Aorta (tissue), 5 donors: ENCODE measurements around the gene MAP3K5. TPM values are rescaled to one million over a fixed set of nuclear protein-coding genes. Genes with fewer than 3 reads are reported as not detected.

Experiments used
- ATAC-seq: fragments of 200-7000 bp; cut with Tn5 transposase; one replicate; pipeline ENCODE4 v1.9.1; 2022; ENCODE audit warnings: moderate library complexity; ENCODE audit not compliant: low FRiP score
- DNase-seq, 2 donors: peaks; one replicate each; pipeline ENCODE4 v3.0.0-alpha.2; 2020
- H3K27ac ChIP-seq, 2 donors: one replicate each; pipeline ENCODE4 v1.5.1; 2013; ENCODE audit warnings: low read length in 2 of 2, mild to moderate bottlenecking in 2 of 2, moderate library complexity in 2 of 2, control low read depth in 1 of 2, inconsistent platforms in 1 of 2, low read depth in 1 of 2
- H3K27me3 ChIP-seq, 2 donors: one replicate each; pipeline ENCODE4 v1.6.1; 2013; ENCODE audit warnings: control low read depth in 1 of 2, low read length in 1 of 2, mild to moderate bottlenecking in 1 of 2, moderate library complexity in 1 of 2; ENCODE audit not compliant: insufficient read depth in 2 of 2, control insufficient read depth in 1 of 2
- H3K36me3 ChIP-seq, 2 donors: one replicate each; pipeline ENCODE4 v1.6.1; 2013; ENCODE audit warnings: control low read depth in 1 of 2, low read length in 1 of 2, mild to moderate bottlenecking in 1 of 2; ENCODE audit not compliant: insufficient read depth in 2 of 2, control insufficient read depth in 1 of 2
- H3K4me1 ChIP-seq, 2 donors: one replicate each; pipeline ENCODE4 v1.6.1; 2013; ENCODE audit warnings: low read length in 2 of 2, control low read depth in 1 of 2, mild to moderate bottlenecking in 1 of 2, moderate library complexity in 1 of 2; ENCODE audit not compliant: insufficient read depth in 2 of 2, control insufficient read depth in 1 of 2
- H3K4me3 ChIP-seq, 2 donors: one replicate each; pipeline ENCODE4 v1.5.1; 2013; ENCODE audit warnings: low read length in 2 of 2, control low read depth in 1 of 2, mild to moderate bottlenecking in 1 of 2
- H3K9me3 ChIP-seq: one replicate; pipeline ENCODE4 v1.6.1; 2013; ENCODE audit warnings: mild to moderate bottlenecking, low read length; ENCODE audit not compliant: control insufficient read depth
- WGBS, 2 donors: extraction: QIAGEN DNeasy Blood & Tissue Kit; methylation state at CpG; one replicate each; pipeline ENCODE4 v1.1.7; 2013; 5-methylcytosine and 5-hydroxymethylcytosine counted together
- intact Hi-C, 2 donors: fragments of 100-400 bp; cut with DNase I; formaldehyde crosslinking; loops; one replicate each; pipeline versions ENCODE4 v1.14.2 to v1.15.0; 2022
- polyA plus RNA-seq, 2 donors: library from polyadenylated mRNA; stranded (reverse); fragments of 200-250 nt; gene quantifications; one replicate each; pipeline ENCODE4 v1.2.3, GENCODE V29; 2013
- total RNA-seq, 2 donors: library from RNA; stranded (reverse); fragmentation: NEBNext Ultra II Directional; extraction: Animal tissue kit (Norgen Biotek cat#: 25700); gene quantifications; one replicate each; pipeline ENCODE4 v1.2.1, GENCODE V29; 2021
- donor health status: healthy with polysubstance abuse.
- donor health status: Bipolar disorder and iron deficiency.
- donor health status: DM: no; HTN: no; CAD: no.
- donor health status: DM: no; HTN: no; CAD: no.
- donor health status: DM: yes; HTN: yes; CAD: no.

Gene MAP3K5
- total and polyA plus RNA-seq, 4 donors: 16.2 to 48.4 (median 35.7) TPM

DNA sequence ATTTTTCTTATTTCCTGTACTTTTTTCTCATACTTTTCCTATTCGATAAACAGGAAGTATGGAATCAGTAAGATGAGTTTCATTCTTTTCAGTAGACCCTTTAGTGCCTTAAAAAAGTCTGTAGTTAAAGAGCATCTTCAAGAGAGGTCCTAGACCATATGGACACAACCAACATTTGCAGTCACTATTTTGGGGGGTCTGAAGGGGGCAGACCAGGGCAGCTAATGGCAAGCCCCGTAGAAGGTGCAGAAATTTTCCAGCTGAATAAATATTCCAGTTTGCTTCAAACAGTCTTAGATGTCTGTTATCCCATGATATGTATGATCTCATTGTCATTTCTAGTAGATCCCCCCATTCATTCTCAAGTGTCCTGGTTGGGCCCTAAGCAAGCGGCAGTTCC is 52.8 kb downstream of the MAP3K5 start:
- ATAC-seq (no peak), DNase-seq (no peak)
- Histone ChIP-seq H3K27ac (peak overlapping the region; percentile 66 to 77), H3K4me1 (peaks cover 2 to 13% of the 10 kb centered on the region in 2 donors), H3K36me3 (no peaks in the 10 kb centered on the region), H3K9me3 (no peaks in the 10 kb centered on the region), H3K27me3 (no peaks in the 10 kb centered on the region), H3K4me3 (no peak overlapping the region)
- 66 to 77% methylated on average over 3 of the region's 3 CpGs for WGBS, 2 donors
- intact Hi-C loops: loop anchor here in 1 of 2 donors (5.0 kb wide), 1 partner anchor 57 kb away; no protein-coding TSS in a partner anchor

DNA sequence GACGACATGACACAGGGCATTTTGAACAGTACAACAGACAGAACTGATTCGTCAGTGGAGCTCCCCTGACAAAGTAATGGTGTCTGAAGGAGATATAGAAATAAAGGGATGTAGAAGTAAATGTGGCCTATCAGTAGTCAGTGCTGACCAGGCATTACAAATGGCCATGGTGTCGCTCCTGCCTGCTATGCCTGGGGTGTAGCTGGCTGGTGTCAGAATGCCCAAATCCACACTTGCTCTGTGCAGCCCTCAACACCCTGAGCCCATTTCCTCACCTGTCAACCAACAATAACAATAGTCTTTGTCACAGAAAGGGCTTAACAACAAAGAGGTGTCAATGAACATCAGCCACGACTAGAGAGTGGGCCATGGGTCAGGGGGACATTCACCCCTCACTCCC is 53.2 kb downstream of the MAP3K5 start:
- no peaks in the 10 kb centered on the region for H3K9me3 ChIP-seq
- ATAC-seq (no peak), DNase-seq (no peak)
- intact Hi-C loops: loop anchor here in 1 of 2 donors (5.0 kb wide), 1 partner anchor 57 kb away; no protein-coding TSS in a partner anchor
- H3K4me1 ChIP-seq: peaks cover 2 to 13% of the 10 kb centered on the region in 2 donors
- H3K36me3 ChIP-seq: no peaks in the 10 kb centered on the region
- H3K4me3 ChIP-seq: no peak overlapping the region
- no peaks in the 10 kb centered on the region for H3K27me3 ChIP-seq
- WGBS, 2 donors: 93 to 95% methylated on average over 4 of the region's 4 CpGs
- H3K27ac ChIP-seq: peak overlapping the region; percentile 77 to 99

DNA sequence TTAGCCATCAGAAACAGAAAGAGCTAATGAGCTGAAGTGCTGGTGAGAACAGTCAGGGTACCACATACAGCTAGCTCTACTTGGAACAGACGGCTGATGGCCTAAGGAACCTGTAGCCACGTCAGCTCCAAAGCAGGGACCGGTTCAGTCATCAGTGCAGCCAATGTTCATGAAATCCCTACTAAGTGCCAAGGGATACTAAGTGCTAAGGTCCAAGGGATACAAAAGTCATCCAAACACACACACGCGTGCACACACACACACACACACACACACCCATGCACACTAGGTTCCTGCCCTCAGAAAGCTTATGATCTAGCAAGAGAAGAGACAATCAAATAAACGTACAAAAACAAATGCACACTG is 53.6 kb downstream of the MAP3K5 start:
- 72 to 73% methylated on average over 6 of the region's 6 CpGs for WGBS, 2 donors
- Histone ChIP-seq H3K27ac (peak overlapping the region; percentile 80 to 99), H3K36me3 (no peaks in the 10 kb centered on the region), H3K27me3 (no peaks in the 10 kb centered on the region), H3K4me3 (no peak overlapping the region), H3K9me3 (no peaks in the 10 kb centered on the region), H3K4me1 (peaks cover 2 to 13% of the 10 kb centered on the region in 2 donors)
- DNase-seq (no peak), ATAC-seq (no peak)
- intact Hi-C loops: loop anchor here in 1 of 2 donors (5.0 kb wide), 1 partner anchor 56 kb away; no protein-coding TSS in a partner anchor

DNA sequence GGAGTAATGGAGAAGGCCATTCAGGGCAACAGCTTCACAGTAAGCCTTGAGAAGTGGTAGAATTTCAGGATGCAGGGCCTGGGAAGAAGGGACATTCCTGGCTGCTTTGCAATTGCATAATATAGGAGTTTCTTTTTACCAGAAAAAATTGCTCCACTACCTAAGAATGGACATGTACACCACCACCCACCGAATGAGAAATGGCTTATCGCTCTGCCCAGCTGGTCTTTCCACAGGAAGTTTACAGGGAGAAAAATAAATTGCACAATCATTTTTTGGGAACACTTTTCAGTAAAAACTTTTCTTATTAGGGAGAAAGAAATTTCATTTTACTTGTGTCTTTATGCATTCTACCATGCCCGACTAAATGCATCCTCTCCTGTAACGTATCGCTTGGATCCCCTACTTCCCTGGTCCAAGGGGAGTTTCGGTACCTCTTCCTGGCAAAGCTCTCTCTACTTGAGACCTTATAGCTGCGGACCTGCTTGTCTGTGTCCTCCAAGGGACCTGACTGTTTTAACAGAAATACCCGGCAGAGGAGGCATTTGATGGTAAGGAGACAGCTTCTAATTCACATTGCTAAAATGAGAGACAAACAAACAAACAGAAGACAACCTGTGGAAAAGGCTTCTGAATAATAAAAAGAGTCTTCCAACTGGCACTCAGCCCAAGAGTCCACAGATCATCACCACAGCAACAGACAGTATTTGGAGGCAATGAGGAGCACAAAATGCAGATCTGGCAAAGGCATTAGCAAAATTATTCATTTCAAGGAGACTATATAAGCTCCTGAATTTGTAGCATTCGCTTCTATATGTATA is 54.2 kb downstream of the MAP3K5 start:
- peak; percentile 80 for ATAC-seq
- peaks cover 2 to 13% of the 10 kb centered on the region in 2 donors for H3K4me1 ChIP-seq
- 31 to 38% methylated on average over 9 of the region's 9 CpGs for WGBS, 2 donors
- no peaks in the 10 kb centered on the region for H3K27me3 ChIP-seq
- no peaks in the 10 kb centered on the region for H3K36me3 ChIP-seq
- peak overlapping the region; percentile 80 to 99 for H3K27ac ChIP-seq
- no peaks in the 10 kb centered on the region for H3K9me3 ChIP-seq
- intact Hi-C loops: loop anchor here in 1 of 2 donors (5.0 kb wide), 1 partner anchor 56 kb away; no protein-coding TSS in a partner anchor
- DNase-seq: peak in 1 of 2 donors; percentile 55
- no peak overlapping the region for H3K4me3 ChIP-seq

DNA sequence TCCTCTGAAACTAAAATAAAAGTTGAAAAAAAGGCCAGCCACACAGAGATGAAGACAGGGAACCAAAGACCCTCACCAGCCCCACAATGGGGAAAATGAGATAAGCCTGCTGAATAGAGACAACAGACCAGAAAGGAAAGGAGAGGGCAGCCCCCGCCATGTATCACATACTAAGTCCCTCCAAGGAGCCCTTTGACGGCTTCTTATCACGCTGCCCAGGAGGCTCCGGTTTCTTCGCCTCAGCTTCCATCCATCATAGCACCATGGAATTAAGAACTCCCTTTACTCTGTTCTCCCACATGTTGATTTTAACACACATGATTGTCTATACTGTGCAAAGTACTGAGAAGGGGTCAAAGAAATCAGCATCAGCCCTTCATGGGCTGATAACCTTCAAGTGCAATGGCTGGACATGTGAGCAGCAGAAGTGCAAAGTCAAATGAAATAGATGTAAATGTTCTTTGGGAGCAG is 54.9 kb downstream of the MAP3K5 start:
- Histone ChIP-seq H3K9me3 (no peaks in the 10 kb centered on the region), H3K36me3 (no peaks in the 10 kb centered on the region), H3K4me1 (peaks cover 2 to 13% of the 10 kb centered on the region in 2 donors), H3K4me3 (no peak overlapping the region), H3K27ac (peak overlapping the region; percentile 70), H3K27me3 (no peaks in the 10 kb centered on the region)
- intact Hi-C loops: loop anchor here in 1 of 2 donors (5.0 kb wide), 1 partner anchor 55 kb away; no protein-coding TSS in a partner anchor
- ATAC-seq (no peak), DNase-seq (no peak)
- WGBS, 2 donors: 93 to 97% methylated on average over 5 of the region's 5 CpGs

DNA sequence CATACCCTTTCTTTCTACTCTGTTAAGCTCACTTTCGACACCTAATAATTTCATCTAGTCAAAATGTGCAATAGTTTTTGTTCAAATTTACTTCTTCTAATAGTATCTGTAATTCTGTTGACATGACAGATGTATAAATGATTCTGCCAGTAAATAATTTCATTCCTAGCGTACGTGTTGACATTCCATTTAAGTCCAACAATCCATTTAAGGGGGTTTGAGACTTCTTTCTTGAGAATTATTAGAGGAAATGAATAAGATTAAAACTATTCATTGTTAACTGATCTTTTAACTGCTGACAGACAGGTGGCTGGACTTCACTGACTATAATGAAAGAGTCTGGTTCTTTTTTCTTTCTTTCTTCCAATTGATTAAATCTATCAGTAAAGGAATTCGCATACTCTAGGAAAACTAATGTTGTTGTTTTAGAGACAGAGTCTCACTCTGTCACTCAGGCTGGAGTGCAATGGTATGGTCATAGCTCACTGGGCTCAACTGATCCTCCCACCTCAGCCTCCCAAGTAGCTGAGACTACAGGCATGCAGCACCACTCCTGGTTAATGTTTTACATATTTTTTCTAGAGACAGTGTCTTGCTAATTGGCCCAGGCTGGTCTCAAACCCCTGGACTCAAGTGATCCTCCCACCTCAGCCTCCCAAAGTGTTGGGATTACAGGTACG is 55.9 kb downstream of the MAP3K5 start:
- Histone ChIP-seq H3K27me3 (no peaks in the 10 kb centered on the region), H3K4me1 (peaks cover 4 to 13% of the 10 kb centered on the region in 2 donors), H3K36me3 (no peaks in the 10 kb centered on the region), H3K9me3 (no peaks in the 10 kb centered on the region), H3K4me3 (no peak overlapping the region), H3K27ac (peak overlapping the region in 1 of 2 donors; percentile 84)
- ATAC-seq (no peak), DNase-seq (no peak)
- 61 to 69% methylated on average over 5 of the region's 5 CpGs for WGBS, 2 donors
- intact Hi-C loops: loop anchor here in 1 of 2 donors (5.0 kb wide), 1 partner anchor 54 kb away; no protein-coding TSS in a partner anchor

DNA sequence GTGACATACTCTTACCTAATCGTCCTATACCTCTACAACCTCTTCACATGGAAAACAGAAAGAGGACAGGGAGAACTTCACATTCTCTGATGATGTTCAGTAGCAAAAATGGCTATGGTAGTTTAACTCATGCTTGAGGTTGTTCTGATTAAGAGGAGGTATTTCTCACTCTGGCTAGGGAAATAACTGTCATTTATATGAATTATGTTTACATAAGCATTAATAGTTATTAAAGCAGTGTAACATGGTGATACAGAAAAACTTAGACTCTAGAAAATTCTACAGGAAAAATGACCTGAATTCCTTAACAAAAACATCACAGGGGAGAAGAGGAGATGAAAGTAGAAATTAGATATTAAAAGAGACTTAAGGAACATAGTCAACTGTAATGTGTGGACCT is 57.3 kb downstream of the MAP3K5 start:
- no peak for DNase-seq
- Histone ChIP-seq H3K36me3 (no peaks in the 10 kb centered on the region), H3K27ac (peak overlapping the region in 1 of 2 donors; percentile 70), H3K4me1 (peaks cover 4 to 13% of the 10 kb centered on the region in 2 donors), H3K9me3 (no peaks in the 10 kb centered on the region), H3K4me3 (no peak overlapping the region), H3K27me3 (no peaks in the 10 kb centered on the region)
- intact Hi-C loops: loop anchor here in 1 of 2 donors (5.0 kb wide), 1 partner anchor 53 kb away; no protein-coding TSS in a partner anchor
- 74 to 81% methylated on average over 1 of the region's 1 CpG for WGBS, 2 donors
- ATAC-seq: no peak

DNA sequence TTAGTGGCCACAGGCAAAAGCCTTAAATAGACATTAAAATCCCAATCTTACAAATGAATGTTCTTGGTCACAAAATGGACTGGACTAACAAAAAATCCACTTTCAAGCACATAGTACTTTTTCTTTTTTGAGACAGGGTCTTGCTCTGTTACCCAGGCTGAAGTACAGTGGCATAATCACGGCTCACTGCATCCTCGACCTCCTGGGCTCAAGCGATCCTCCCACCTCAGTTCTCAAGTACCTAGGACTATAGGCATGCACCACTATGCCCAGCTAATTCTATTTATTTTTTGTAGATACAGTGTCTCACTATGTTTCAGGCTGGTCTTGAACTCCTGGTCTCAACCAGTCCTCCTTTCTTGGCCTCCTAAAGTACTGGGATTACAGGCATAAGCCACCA is 59.4 kb downstream of the MAP3K5 start:
- no peaks in the 10 kb centered on the region for H3K36me3 ChIP-seq
- DNase-seq (no peak), ATAC-seq (no peak)
- no peaks in the 10 kb centered on the region for H3K27me3 ChIP-seq
- H3K27ac ChIP-seq: no peak overlapping the region
- H3K9me3 ChIP-seq: no peaks in the 10 kb centered on the region
- H3K4me1 ChIP-seq: peaks cover 5 to 8% of the 10 kb centered on the region in 2 donors
- WGBS, 2 donors: 97% methylated on average over 3 of the region's 3 CpGs
- intact Hi-C loops: no loop called here
- H3K4me3 ChIP-seq: no peak overlapping the region
